GM12878 (cell line): ENCODE results near the gene ENOX1. TPM values are rescaled to one million over a fixed set of nuclear protein-coding genes. Genes with fewer than 3 reads are reported as not detected.

Experiments
- ATAC-seq: fragments of 200-7000 bp; cut with Tn5 transposase; 3 replicates; pipeline ENCODE4 v1.9.1; 2020; ENCODE audit warnings: mild to moderate bottlenecking, moderate library complexity
- BruUV-seq: library from RNA; stranded (reverse); fragments of 400-500 nt; replicated peaks from 2 replicates; lab custom pipeline; 2021; lab: Mats Ljungman, UMichigan
- CTCF ChIA-PET: fragments of 300-600 bp; sonication (Branson Sonifier 250); formaldehyde crosslinking; extraction: SDS; loops from one replicate; lab custom pipeline; 2021; ENCODE audit warnings: inconsistent platforms; lab: Yijun Ruan, JAX
- POLR2A ChIA-PET: fragments of 350-600 bp; formaldehyde crosslinking; extraction: SDS; loops from one replicate; lab custom pipeline; 2021; ENCODE audit warnings: inconsistent platforms; lab: Charles Lee
- RAD21 ChIA-PET: fragments of 300-600 bp; sonication (Branson Sonifier 250); formaldehyde crosslinking; loops from one replicate; lab custom pipeline; 2023; ENCODE audit warnings: antibody characterized with exemption; ENCODE audit not compliant: unreplicated experiment; lab: Charles Lee
- SMC1A ChIA-PET: fragments of 300-600 bp; sonication (Branson Sonifier 250); formaldehyde crosslinking; loops from one replicate; lab custom pipeline; 2023; ENCODE audit not compliant: unreplicated experiment, uncharacterized antibody; lab: Charles Lee
- DNase-seq: peaks from one replicate; pipeline ENCODE4 v3.0.0-alpha.2; 2011; ENCODE audit warnings: low read depth, low spot score
- FAIRE-seq: peaks from 3 replicates; lab custom pipeline; 2011; peaks lifted over from hg19 to GRCh38; lab: Jason Lieb, UNC
- H2AFZ ChIP-seq: 2 replicates; pipeline ENCODE4 v1.6.0; 2011; ENCODE audit warnings: low read depth, low read length, control low read depth; ENCODE audit not compliant: control insufficient read depth
- H3K27ac ChIP-seq: 2 replicates; pipeline ENCODE4 v1.5.1; 2011; ENCODE audit warnings: control low read depth; ENCODE audit not compliant: control insufficient read depth, insufficient read depth
- H3K27me3 ChIP-seq, 2 experiments: replicated peaks in 1 of 2; 2 replicates each; pipeline versions ENCODE4 v1.6.0 to v1.6.1; 2011; ENCODE audit warnings: low read length in 1 of 2; ENCODE audit not compliant: control insufficient read depth in 2 of 2, insufficient read depth in 2 of 2
- H3K36me3 ChIP-seq, 2 experiments: 2 replicates each; pipeline ENCODE4 v1.5.1; 2011; ENCODE audit warnings: low read length in 1 of 2; ENCODE audit not compliant: control insufficient read depth in 2 of 2, insufficient read depth in 2 of 2
- H3K4me1 ChIP-seq: 2 replicates; pipeline ENCODE4 v1.6.1; 2011; ENCODE audit warnings: mild to moderate bottlenecking, low read length, moderate library complexity, mixed read lengths; ENCODE audit not compliant: control insufficient read depth, insufficient read depth
- H3K4me2 ChIP-seq: 2 replicates; pipeline ENCODE4 v1.6.0; 2011; ENCODE audit warnings: control low read depth; ENCODE audit not compliant: control insufficient read depth, insufficient read depth
- H3K4me3 ChIP-seq: fragments of 200-600 bp; sonication (generic); 2 replicates; pipeline ENCODE4 v1.5.1; 2016
- H3K79me2 ChIP-seq: 2 replicates; pipeline ENCODE4 v1.6.0; 2011; ENCODE audit warnings: low read length; ENCODE audit not compliant: control insufficient read depth, insufficient read depth
- H3K9ac ChIP-seq: 2 replicates; pipeline ENCODE4 v1.8.0; 2011; ENCODE audit warnings: low read length, control low read depth, mixed read lengths; ENCODE audit not compliant: control insufficient read depth, insufficient read depth
- H3K9me3 ChIP-seq: replicated peaks from 3 replicates; pipeline ENCODE4 v1.5.1; 2011; ENCODE audit warnings: mild to moderate bottlenecking, low read length; ENCODE audit not compliant: control insufficient read depth, insufficient read depth
- H4K20me1 ChIP-seq: 2 replicates; pipeline ENCODE4 v1.6.0; 2011; ENCODE audit not compliant: control insufficient read depth, insufficient read depth
- ASH2L ChIP-seq: fragments of 300-600, 200-600 bp; sonication (generic); IDR thresholded peaks from 2 replicates; pipeline ENCODE4 v1.6.1; 2017; ENCODE audit warnings: low read depth, mild to moderate bottlenecking, borderline replicate concordance
- BACH1 ChIP-seq: fragments of 450-650 bp; IDR thresholded peaks from 2 replicates; pipeline ENCODE4 v1.6.1; 2017; ENCODE audit warnings: mild to moderate bottlenecking, borderline replicate concordance
- CHD4 ChIP-seq: fragments of 200-600 bp; sonication (generic); IDR thresholded peaks from 2 replicates; pipeline ENCODE4 v1.6.1; 2016; ENCODE audit warnings: mild to moderate bottlenecking
- ETV6 ChIP-seq, 2 experiments: fragments of 450-650 bp in 1 of 2; IDR thresholded peaks in 1 of 2; conservative IDR thresholded peaks in 1 of 2; 2 replicates each; pipeline ENCODE4 v1.6.1; 2014; ENCODE audit warnings: antibody characterized with exemption in 1 of 2, borderline replicate concordance in 1 of 2, low read depth in 1 of 2, mild to moderate bottlenecking in 1 of 2, moderate library complexity in 1 of 2
- EZH2 ChIP-seq: IDR thresholded peaks from 2 replicates; pipeline ENCODE4 v1.6.1; 2012; ENCODE audit warnings: low read depth, mild to moderate bottlenecking, control low read depth, inconsistent platforms, low read length, borderline replicate concordance; ENCODE audit not compliant: control insufficient read depth
- GATAD2B ChIP-seq: fragments of 450-650 bp; conservative IDR thresholded peaks from 2 replicates; pipeline ENCODE4 v1.6.1; 2017; ENCODE audit warnings: low read depth, mild to moderate bottlenecking, moderate library complexity
- IKZF1 ChIP-seq: fragments of 450-650 bp; conservative IDR thresholded peaks from 2 replicates; pipeline ENCODE4 v1.6.1; 2017; ENCODE audit warnings: antibody characterized with exemption, mild to moderate bottlenecking
- IKZF2 ChIP-seq, 2 experiments: fragments of 450-650 bp; IDR thresholded peaks; 2 replicates each; pipeline ENCODE4 v1.6.1; 2017; ENCODE audit warnings: mild to moderate bottlenecking in 2 of 2, moderate library complexity in 2 of 2
- IRF4 ChIP-seq: IDR thresholded peaks from 2 replicates; pipeline ENCODE4 v1.6.1; 2011; ENCODE audit warnings: low read depth, low read length
- NFIC ChIP-seq: IDR thresholded peaks from 2 replicates; pipeline ENCODE4 v1.6.1; 2012; ENCODE audit warnings: low read depth, mild to moderate bottlenecking, inconsistent platforms, low read length, moderate library complexity
- NFYB ChIP-seq: IDR thresholded peaks from 2 replicates; pipeline ENCODE4 v1.6.1; 2011; ENCODE audit warnings: low read depth, mild to moderate bottlenecking, low read length, improper control_type of control experiment, moderate library complexity; ENCODE audit not compliant: insufficient read depth
- POLR2AphosphoS2 ChIP-seq: IDR thresholded peaks from 2 replicates; pipeline ENCODE4 v1.6.1; 2011; ENCODE audit warnings: low read depth, mild to moderate bottlenecking, low read length, improper control_type of control experiment, moderate library complexity
- SMC3 ChIP-seq: IDR thresholded peaks from 2 replicates; pipeline ENCODE4 v1.6.1; 2011; ENCODE audit warnings: low read length, improper control_type of control experiment, borderline replicate concordance
- STAT3 ChIP-seq: IDR thresholded peaks from 2 replicates; pipeline ENCODE4 v1.6.1; 2011; ENCODE audit warnings: low read depth, low read length, improper control_type of control experiment
- YY1 ChIP-seq: IDR thresholded peaks from 2 replicates; pipeline ENCODE4 v1.6.1; 2011; ENCODE audit warnings: low read depth, mild to moderate bottlenecking, low read length
- ZBED1 ChIP-seq: IDR thresholded peaks from 2 replicates; pipeline ENCODE4 v1.6.1; 2016; ENCODE audit warnings: borderline replicate concordance
- ZNF207 ChIP-seq: fragments of 450-650 bp; IDR thresholded peaks from 2 replicates; pipeline ENCODE4 v1.6.1; 2014; ENCODE audit warnings: antibody characterized with exemption, mild to moderate bottlenecking, borderline replicate concordance
- ZNF217 ChIP-seq: fragments of 450-650 bp; IDR thresholded peaks from 2 replicates; pipeline ENCODE4 v1.6.1; 2017; ENCODE audit warnings: antibody characterized with exemption, mild to moderate bottlenecking
- WGBS: methylation state at CpG from one replicate; pipeline ENCODE4 v1.1.6; 2016; ENCODE audit warnings: low lambda C conversion rate; ENCODE audit not compliant: insufficient replicate concordance, insufficient coverage; ENCODE audit errors: missing lambda C conversion rate; 5-methylcytosine and 5-hydroxymethylcytosine counted together
- in situ Hi-C: fragments of 300-500 bp; cut with MboI; formaldehyde crosslinking; loops from 9 replicates; pipeline ENCODE4 v1.14.3; 2018; ENCODE audit warnings: mixed read lengths
- intact Hi-C: fragments of 100-400 bp; cut with micrococcal nuclease; formaldehyde crosslinking; loops from one replicate; pipeline ENCODE4 v1.14.2; 2022; ENCODE audit not compliant: unreplicated experiment
- polyA plus RNA-seq, 11 experiments: library from polyadenylated mRNA; depleted of rRNA in 4 of 11; unstranded in 6 of 11; stranded (reverse) in 5 of 11; fragments of >200 nt; fragmentation: Nextera tagmentation in 4 of 11; fragmentation: Illumina TruSeq in 1 of 11; extraction: Ambion mirVana in 4 of 11; extraction: Trizol in 1 of 11; gene quantifications; 1 replicate in 1 of 11; 2 replicates in 10 of 11; pipeline versions ENCODE4 v1.2.1 to v1.2.3, GENCODE V29; 2011 to 2016; ENCODE audit warnings: inconsistent platforms in 2 of 11, missing spikeins in 2 of 11, low read depth in 1 of 11
- total RNA-seq, 4 experiments: library from RNA; depleted of rRNA in 3 of 4; stranded (reverse); fragments of >200 nt in 3 of 4; fragmentation: Illumina TruSeq in 1 of 4; extraction: Trizol in 1 of 4; gene quantifications; 2 replicates each; pipeline versions ENCODE4 v1.2.1 to v1.2.3, GENCODE V29; 2013 to 2021
- TF ChIP-seq, protein P1 (sequence below): fragments of 450-650 bp; formaldehyde crosslinking; IDR thresholded peaks from 2 replicates; pipeline ENCODE4 v1.4.0; 2020; ENCODE audit warnings: mild to moderate bottlenecking, moderate library complexity

The ENOX1 gene
- total and polyA plus RNA-seq, 10 of the 15 experiments (the other 5 are each of a cell fraction or from before 2014, with no cell fraction given) = 0.11 to 0.26 (median 0.15) TPM

- no TSS peak for BruUV-seq
These were observed 493.2 kb downstream of the ENOX1 start for GRCh38 chr13:43293561-43293960.

More at GRCh38 chr13:43293561-43293960, 493.2 kb downstream of the ENOX1 start:
- DNase-seq = no peak
- H3K27me3 ChIP-seq = no peaks in the 10 kb centered on the region; a peak in 2 of 4 replicates
- FAIRE-seq = no peak
- no peaks in the 10 kb centered on the region for H4K20me1 ChIP-seq
- H3K27ac ChIP-seq = no peak overlapping the region
- ATAC-seq = no peak
- in situ Hi-C loops = no loop called here
- CTCF ChIA-PET = no interaction called here
- no peak for TF ChIP-seq BACH1
- no peak for TF ChIP-seq YY1
- no peak for TF ChIP-seq GATAD2B
- TF ChIP-seq CHD4 = no peak
- TF ChIP-seq ASH2L = no peak
- TF ChIP-seq EZH2 = no peak
- no peak for TF ChIP-seq ETV6 (conservative IDR thresholded peaks at IDR 0.05 in 1 of 2, IDR thresholded peaks at IDR 0.05 in 1 of 2; ENCODE audit: borderline replicate concordance in 1 of 2, low read depth in 1 of 2)
- TF ChIP-seq NFIC = no peak
- no peak for TF ChIP-seq SMC3
- TF ChIP-seq IKZF1 = no peak
- no peak for TF ChIP-seq STAT3
- TF ChIP-seq POLR2AphosphoS2 = no peak
- no peak for TF ChIP-seq ZNF207
- TF ChIP-seq IKZF2 (IDR thresholded peaks at IDR 0.05) = no peak
- no peak for TF ChIP-seq ZNF217
- no peak for TF ChIP-seq IRF4
- TF ChIP-seq, protein P1, sequence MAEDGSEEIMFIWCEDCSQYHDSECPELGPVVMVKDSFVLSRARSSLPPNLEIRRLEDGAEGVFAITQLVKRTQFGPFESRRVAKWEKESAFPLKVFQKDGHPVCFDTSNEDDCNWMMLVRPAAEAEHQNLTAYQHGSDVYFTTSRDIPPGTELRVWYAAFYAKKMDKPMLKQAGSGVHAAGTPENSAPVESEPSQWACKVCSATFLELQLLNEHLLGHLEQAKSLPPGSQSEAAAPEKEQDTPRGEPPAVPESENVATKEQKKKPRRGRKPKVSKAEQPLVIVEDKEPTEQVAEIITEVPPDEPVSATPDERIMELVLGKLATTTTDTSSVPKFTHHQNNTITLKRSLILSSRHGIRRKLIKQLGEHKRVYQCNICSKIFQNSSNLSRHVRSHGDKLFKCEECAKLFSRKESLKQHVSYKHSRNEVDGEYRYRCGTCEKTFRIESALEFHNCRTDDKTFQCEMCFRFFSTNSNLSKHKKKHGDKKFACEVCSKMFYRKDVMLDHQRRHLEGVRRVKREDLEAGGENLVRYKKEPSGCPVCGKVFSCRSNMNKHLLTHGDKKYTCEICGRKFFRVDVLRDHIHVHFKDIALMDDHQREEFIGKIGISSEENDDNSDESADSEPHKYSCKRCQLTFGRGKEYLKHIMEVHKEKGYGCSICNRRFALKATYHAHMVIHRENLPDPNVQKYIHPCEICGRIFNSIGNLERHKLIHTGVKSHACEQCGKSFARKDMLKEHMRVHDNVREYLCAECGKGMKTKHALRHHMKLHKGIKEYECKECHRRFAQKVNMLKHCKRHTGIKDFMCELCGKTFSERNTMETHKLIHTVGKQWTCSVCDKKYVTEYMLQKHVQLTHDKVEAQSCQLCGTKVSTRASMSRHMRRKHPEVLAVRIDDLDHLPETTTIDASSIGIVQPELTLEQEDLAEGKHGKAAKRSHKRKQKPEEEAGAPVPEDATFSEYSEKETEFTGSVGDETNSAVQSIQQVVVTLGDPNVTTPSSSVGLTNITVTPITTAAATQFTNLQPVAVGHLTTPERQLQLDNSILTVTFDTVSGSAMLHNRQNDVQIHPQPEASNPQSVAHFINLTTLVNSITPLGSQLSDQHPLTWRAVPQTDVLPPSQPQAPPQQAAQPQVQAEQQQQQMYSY (CRISPR knock-in tag) = no peak
- TF ChIP-seq ZBED1 = no peak
- TF ChIP-seq NFYB = no peak
- TF ChIP-seq, all 136 proteins: peak for 0
- ChIA-PET POLR2A (interaction anchor here (0.5 kb wide), 1 partner anchor 110 kb away, joined by 3 read pairs; no protein-coding TSS in a partner anchor), RAD21 (no interaction called here), SMC1A (no interaction called here)
- Histone ChIP-seq H3K79me2 (no peaks in the 10 kb centered on the region), H3K36me3 (no peaks in the 10 kb centered on the region), H3K4me2 (no peak overlapping the region), H3K4me3 (no peak overlapping the region), H2AFZ (no peak overlapping the region), H3K4me1 (no peaks in the 10 kb centered on the region), H3K9ac (no peak overlapping the region), H3K9me3 (no peaks in the 10 kb centered on the region)
- WGBS = 0% methylated on average over 1 of the region's 1 CpG
- intact Hi-C loops = no loop called here
